ENCODE data around the gene TRAF4.
"Not testable (repeated sequence)": the region's sequence is repeated elsewhere in the genome, so short reads cannot be mapped to it uniquely, and the experiment has no call there.

TRAF4 gene

DNA sequence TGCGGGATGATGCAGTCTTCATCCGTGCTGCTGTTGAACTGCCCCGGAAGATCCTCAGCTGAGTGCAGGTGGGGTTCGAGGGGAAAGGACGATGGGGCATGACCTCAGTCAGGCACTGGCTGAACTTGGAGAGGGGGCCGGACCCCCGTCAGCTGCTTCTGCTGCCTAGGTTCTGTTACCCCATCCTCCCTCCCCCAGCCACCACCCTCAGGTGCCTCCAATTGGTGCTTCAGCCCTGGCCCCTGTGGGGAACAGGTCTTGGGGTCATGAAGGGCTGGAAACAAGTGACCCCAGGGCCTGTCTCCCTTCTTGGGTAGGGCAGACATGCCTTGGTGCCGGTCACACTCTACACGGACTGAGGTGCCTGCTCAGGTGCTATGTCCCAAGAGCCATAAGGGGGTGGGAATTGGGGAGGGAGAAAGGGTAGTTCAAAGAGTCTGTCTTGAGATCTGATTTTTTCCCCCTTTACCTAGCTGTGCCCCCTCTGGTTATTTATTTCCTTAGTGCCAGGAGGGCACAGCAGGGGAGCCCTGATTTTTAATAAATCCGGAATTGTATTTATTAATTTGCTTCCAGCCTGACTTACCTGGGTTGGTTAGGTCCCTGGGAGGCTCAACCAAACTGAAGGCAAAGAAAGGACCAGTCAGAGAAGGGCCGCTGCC is 5.8 kb downstream of the TRAF4 start:
- DNase-seq = no peak

DNA sequence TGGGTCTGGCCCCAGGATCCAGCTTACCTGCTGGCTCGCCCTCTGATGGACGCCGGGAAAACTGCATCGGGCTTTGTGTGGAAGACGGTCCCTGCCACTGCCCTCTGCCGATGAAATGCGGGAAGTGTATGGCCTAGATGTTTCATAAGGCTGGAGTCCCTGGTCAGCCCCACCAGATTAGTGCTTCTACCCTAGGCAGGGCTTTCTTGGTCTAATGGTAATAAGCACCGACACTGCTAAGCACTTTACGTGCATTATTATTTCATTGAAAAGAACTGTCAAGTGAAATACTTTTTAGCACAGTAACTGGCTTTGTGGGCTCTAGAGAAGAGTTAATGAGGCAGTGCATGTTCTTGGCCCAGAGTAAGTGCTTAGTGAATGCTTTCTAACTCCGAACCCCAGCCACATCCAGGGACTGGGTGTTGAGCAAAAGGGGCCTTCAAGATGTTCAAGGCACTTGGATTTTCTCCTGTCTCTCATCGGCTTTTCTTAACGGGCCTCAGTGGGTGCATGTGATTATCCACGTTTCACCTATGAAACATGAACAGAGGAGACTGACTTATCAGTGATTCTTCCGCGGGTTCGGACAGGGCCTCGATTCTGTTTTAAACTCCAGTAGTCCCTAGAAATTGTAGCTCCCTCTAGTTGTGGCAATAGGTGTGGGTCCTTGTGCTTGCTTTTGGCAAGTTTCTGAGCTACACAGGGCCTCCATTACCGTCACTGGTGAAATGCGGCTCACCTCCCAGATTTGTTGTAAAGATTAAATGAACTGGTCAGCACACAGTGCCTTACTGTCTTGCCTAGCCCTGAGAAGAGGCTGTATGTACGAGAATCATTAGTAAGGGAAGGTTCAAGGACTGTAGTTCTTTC is 6.6 kb downstream of the TRAF4 start:
- peak; percentile 98 for DNase-seq

DNA sequence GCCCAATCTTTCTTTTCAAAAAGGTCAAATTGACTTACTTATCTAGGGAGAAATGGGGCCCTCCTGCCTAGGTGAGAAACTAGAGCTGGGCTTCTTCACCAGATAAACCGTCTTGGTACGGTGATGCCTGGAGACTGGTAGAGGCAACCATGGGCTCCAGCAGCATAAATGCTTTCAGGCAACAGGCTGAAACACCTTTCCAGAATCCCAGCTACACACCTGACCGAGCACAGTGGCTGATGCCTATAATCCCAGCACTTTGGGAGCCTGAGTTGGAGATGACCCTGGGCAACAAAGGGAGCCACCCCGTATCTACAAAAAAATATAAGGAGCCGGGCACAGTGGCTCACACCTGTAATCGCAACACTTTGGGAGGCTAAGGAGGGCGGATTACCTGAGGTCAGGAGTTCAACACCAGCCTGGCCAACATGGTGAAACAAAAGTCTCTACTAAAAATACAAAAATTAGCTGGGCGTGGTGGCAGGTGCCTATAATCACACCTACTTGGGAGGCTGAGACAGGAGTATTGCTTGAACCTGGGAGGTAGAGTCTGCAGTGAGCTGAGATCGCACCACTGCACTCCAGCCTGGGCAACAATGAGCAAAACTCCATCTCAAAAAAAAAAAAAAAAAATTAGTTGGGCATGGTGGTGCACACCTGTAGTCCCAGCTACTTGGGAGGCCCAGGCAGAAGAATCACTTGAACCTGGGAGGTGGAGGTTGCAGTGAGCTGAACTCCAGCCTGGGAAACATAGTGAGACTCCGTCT is 8.0 kb downstream of the TRAF4 start:
- DNase-seq = no peak

DNA sequence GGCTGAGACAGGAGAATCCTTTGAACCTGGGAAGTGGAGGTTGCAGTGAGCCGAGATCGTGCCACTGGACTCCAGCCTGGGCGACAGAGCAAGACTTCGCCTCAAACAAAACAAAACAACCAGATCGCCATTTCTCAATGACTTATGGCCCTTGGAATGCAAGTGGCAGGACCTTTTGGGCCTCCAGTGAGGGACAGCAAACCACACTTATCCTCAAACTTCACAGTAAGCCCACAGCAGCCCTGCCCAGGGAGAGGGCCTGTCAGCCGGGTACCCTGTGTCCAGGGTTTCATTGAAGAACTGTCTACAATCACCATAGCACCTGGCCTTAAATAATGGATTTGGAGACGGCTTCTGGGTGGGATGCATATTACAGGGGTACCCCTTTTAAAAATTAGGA is 11.7 kb downstream of the TRAF4 start:
- no peak for DNase-seq

DNA sequence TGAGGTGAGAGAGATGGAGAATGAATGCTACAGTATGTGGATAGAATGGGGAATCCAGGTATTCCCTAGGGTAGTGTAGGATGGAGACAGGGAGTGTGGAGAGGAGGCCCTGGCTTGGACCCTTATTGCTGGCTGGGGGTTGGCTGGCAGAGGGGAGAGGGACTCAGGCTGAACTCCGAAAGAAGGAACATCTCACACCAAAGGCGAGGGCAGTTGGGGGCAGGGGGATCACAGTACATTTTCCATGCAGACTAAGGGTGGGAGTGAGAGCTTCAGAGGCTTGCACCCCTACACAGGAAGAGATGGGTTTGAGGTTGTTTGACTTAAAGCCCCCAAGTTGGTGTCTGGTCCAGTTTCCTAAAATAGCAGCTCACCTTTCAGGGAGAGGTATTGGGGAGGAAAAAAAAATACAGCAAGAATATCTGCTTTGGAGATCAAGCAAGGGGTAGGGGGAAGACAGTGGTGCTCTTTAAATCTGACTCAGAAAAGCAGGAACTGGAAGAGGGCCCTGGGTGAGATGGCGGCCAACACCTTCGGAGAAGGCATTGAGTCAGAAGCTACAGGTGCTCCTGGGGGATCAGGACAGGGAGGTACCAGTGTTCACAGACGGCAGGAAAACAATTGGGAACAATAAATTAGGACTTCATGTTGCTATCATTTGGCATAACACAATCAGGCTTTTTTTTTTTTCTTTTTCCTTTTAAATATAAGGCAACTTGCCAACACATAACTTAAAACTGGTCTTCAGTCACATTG is 12.4 kb downstream of the TRAF4 start:
- DNase-seq = no peak

DNA sequence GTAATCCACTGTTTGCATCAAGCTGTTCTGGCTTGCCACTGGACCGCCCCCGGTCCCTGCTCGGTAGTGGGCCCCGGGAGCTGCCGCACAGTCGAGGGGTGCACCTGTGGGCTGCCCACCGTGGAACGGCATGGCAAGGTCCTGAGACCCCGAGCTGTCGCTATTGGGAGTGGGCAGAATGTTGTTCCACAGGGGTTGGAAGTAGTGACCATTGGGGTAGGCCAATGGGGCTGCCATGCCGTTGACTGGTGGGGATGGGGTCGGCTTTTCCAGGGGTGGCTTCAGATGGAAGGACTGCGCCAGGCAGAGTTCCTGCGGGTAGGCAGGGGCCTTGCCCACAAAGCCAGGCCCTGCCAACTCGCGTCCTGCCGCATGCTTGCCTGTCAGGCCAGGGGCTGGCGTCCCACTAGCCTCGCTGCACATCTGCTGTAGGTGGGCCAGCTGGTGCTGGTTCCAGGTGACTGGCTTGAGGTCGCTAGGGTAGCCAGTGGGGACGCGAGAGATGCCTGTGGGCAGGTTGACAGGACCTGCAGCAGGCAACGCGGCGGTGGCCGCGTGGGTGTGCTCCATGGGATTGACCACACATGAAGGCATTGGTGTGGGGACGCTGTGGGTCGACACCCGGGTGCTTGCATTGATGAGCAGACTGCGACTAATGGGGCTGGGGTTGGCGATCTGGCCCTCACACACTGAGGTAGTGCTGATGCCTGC is 14.8 kb downstream of the TRAF4 start:
- no peak for DNase-seq

DNA sequence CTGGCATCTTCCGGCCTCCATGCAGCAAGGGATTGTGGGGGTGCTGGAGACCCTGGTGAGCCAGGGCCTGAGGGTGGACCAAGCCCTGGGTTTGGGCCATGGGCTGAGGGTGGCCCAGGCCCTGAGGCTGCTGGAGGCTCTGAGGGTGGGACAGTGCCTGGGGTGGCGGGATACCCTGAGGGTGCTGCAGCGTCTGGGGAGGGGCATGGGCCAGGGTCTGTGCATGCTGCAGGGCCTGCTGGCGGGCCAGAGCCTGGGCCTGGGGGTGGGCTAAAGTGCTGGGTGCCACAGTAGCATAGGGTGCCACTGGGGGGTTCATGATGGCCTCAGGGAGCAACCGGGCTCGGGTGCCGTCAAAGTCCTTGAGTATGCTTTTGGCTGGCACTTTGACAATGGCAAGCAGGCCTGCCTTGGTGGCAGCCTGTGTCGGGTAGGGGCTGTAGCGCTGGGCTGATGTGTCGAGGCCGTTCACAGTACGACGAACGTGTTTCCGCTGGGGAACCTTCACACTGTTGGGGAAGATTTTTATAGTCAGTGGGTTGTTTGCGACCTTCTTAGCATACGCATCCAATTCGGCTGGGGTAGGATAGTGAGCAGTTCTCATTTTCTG is 15.6 kb downstream of the TRAF4 start:
- DNase-seq = no peak

DNA sequence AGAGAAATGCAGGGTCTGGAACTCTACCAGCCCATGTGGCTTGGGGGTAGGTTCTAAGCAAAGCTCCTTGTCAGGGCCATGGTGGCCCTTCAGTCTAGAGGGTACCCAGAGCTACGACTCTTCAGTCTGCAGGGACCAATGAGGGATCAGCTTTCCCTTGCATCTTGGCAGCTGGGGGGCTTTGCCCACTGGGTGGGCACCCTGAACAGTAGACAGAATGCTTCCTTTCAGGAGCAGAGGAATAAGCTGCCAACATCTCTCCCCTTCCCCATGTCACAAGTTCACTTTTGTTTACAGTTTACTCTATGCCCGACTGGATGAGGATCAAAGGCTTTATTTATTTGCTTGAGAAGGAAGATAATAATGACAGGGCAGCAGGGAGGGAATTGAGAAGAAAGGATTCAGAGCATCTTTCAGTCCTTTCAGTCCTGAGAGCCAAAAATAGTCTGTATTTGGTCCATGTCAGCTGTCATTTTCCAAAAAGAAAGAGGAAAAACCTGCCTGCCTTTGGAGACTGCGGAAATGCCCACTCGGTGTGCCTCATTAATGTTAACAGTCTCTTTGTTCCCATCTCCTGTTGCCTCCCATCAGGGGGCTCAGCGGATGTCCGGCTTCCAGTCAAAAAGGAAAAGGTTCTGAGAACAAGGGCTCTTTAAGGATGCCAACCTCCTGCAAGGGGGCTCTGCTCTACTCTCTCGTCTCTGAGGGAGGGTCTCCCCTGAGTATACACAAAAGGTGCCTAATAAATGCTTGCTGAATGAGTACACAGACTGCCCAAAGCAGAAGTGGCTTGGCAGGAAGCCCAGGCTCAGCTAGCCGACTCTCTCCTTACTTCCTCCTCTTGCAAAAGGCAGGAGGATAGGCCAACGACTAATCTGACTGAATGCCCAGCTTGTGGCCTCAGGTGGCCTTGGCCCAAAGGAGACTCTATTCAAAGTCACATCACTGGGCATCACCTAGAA is 17.1 kb downstream of the TRAF4 start:
- peak; percentile 80 for DNase-seq

DNA sequence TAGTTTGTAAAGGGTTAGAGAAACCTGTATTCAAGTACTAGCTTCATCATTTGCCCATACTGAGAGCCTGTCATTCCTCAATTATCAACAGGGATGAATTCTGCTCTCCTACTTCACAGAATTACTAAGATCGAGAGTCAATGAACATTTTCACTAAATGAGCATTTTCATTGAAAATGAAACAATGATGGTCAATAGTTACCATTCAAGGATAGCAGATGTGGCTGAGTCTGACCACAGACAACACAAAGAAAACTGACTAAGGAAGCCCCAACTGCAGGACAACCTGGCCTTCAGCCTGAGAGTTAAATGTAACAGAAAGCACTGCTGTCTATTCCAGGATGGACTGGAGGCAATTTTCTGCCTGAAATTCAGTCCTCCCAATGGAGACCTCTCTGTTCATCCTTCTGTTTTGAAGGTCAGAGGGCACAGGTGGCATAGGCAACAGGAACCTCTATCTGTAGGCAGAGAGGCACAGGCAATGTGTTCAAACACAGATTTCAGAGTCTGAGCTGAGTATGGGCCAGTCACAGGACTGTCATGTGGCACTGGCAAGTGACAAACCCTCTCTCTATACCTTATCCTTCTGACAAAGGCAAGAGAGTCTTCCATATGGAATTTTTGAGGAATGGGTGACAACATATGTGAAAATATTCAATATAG is 19.5 kb downstream of the TRAF4 start:
- no peak for DNase-seq

DNA sequence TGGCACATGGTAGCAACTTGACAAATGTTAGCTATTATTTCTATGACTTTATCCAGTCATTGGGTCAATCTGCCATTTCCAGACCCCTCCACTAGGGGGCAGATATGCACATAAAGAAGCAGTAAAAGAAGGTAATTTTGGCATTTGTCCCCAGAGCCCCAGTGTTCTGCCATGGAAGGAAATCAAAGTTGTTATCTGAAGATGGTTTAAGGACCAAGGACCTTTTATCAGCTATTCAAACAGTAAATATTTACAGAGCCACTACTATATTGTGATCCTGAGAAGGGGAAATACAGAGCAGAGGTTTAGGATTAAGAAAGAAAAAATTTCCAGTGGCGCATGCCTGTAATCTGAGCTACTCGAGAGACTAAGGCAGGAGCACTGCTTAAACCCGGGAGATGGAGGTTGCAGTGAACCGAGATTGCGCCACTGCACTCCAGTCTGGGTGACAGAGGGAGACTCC is 20.0 kb downstream of the TRAF4 start:
- peak; percentile 94 for DNase-seq

DNA sequence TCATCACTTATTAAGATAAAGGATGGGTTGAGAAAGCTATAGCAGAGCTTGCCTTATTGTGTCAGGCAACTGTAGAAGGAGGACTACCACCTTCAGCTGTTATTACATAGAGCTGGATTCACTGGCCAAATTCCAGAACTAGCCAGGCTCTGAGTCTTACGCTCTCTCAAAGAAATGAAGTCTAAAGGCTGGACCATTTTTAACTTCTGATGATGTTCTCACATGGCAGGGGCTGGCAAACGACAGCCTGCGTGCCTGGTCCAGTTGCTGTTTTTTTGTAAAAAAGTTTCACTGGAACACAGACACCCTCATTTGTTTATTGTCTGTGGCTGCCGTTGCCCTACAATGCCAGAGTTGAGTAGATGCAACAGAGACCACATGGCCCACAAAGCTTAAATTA is 21.2 kb downstream of the TRAF4 start:
- no peak for DNase-seq

DNA sequence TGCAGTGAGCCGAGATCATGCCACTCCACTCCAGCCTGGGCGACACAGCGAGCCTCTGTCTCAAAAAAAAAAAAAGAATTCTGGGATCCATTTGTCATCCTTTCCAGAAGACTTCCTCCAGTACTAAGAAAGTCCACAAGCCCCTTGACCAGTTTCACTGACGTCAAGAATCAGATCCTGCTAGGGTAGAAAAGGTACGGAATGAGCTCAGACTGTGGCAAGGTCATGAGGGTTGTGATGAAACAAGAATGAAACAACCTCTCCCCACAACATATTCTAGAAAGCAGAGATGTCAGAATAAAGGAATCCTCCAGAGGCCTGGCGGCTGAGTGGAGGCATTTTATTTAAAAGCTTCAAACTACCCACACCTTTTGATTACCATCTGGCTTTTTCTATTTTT is 29.9 kb downstream of the TRAF4 start:
- no peak for DNase-seq

DNA sequence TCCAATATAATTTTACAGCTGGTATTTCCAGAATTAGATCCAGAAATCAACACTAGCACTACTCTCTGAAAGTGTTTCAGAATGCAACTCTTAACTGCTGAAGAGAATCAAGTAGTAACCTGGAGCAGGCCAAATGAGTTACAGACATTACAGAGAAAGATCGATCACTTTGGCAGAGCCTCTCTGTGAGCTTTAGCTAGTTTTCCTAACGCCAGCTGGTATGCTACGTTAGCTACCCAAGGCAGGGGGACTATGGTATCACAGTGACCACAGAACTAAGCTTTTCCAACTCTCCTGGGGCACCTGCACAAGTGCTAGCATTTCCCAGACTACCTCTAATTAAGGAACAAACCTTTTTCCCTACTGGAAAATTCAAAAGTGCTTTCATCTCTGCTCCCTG is 30.4 kb downstream of the TRAF4 start:
- DNase-seq = no peak

DNA sequence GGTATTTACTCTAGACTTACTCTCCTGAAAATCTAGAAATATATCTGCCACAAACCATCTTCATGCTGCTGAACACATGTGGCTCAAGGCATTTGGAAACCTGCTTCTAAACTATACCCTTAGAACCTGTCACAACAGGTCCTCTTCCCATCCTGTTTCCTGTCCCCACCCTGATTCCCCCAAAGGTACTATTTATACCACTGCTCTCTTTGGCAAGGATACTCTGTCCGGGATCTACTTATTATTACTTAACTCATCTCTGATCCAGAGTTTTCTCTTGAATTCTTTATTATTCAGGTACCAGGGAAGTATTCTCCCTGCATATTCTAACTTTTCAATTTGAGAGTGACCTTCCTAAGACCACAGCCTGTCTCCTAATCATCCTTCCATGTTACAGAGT is 33.4 kb downstream of the TRAF4 start:
- DNase-seq = no peak

DNA sequence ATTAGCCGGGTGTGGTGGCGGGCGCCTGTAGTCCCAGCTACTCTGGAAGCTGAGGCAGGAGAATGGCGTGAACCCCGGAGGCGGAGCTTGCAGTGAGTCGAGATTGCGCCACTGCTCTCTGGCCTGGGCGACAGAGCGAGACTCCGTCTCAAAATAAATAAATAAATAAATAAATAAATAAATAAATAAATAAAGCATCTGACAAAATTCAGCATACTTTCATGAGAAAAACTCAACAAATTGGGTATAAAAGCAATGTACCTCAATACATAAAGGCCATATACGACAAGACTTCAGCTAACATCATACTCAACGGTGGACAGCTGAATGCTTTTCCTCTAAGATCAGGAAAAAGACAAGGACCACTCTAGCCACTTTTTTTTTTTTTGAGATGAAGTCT is 35.8 kb downstream of the TRAF4 start:
- DNase-seq = not testable (repeated sequence)

DNA sequence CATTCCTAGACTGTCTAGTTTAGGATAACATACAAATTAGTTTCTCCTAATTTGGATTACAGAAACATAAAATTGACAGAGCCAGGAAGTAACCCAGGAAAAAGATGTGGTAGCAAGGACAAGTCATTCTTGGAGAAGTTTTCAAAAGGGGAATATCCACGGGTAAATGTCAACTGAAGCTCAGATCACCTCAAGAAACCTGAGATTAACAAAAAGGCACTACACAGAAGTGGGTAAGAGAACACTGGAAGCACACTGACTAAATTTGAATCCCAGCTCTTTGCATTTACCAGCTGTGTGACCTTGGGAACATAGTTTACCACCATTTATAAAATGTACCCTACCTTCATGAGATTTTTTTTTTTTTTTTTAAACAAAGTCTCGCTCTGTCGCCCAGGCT is 39.4 kb downstream of the TRAF4 start:
- no peak for DNase-seq

DNA sequence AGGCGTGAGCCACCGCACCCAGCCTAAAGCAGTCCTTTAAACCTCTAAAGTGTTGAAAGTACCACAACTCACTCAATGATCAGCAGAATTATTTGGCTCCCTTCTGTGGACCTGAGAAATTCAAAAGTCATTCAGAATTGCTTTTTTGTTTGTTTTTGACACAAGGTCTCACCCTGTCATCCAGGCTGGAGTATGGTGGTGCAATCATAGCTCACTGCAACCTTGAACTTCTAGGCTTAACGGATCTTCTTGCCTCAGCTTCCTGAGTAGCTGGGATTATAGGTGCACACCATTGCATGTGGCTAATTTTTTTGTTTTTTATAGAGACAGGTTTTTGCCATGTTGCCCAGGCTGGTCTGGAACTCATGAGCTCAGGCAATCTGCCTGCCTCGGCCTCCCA is 44.3 kb downstream of the TRAF4 start:
- DNase-seq = no peak

DNA sequence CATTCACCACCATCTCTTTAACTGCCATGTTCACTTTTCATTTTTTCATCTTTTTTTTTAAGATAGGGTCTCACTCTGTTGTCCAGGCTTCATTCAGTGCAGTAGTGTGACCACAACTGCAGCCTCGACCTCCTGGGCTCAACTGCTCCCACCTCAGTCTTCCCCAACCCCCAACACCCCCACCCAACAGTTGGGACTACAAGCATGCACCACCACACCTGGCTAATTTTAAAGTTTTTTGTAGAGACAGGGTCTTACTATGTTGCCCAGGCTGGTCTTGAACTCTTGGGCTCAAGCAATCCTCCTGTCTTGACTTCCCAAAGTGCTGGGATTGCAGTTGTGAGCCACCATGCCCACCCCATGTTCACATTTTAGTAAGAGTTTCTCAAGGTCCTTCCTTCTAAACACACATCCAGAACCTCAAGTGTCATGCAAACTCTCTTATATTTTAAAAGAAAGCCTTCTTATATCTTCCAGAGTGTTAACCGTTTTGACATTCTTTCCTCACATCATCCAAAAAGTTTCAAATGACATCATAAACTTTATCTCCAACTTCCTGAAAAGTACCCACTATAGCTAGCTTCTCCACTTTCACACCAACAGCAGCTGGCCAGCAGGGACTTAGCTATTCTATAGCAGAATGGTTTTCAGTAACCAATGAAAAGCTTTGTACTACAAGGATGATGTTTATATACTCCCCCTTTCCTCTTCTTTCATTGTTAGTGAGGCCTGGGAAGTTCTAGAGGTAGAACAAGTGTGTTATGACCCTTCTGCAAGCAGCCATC is 49.3 kb downstream of the TRAF4 start:
- DNase-seq = peak; percentile 85

DNA sequence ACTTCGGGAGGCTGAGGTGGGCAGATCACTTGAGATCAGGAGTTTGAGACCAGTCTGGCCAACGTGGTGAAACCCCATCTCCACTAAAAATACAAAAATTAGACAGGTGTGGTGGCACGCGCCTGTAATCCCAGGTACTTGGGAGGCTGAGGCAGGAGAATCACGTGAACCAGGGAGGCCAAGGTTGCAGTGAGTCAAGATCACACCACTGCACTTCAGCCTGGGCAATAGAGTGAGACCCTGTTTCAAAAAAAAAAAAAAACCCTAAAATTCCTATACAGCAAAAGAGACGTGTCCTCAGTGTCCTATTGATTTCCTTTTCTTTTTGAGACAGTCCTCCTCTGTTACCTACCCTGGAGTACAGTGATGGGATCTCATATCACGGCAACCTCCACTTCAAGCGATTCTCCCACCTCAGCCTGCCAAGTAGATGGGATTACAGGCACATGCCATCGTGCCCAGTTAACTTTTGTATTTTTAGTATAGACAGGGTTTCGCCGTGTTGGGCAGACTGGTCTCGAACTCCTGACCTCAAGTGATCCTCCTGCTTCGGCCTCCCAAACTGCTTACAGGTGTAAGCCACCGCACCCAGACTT is 51.1 kb downstream of the TRAF4 start:
- DNase-seq = not testable (repeated sequence)
